Measurements from ENCODE around the gene P4HA2.

GRCh38 chr5:132220491-132220890 is 7.2 kb downstream of the P4HA2 start:
- TF ChIP-seq ZFP3 (CRISPR knock-in tag; IDR thresholded peaks at IDR 0.05) (no peak), SNAI2 (CRISPR knock-in tag; IDR thresholded peaks at IDR 0.05) (no peak)

Measured in SK-N-SH treated with all-trans-retinoic acid at 6 μM for 48 hours (cell line).